Measurements from ENCODE around the gene PCSK2.

PCSK2 gene

GRCh38 chr20:17358854-17359253 lies 132.0 kb downstream of the PCSK2 start:
- Histone ChIP-seq H3K36me3 (ENCODE audit: control insufficient read depth, insufficient read depth, low read length) (no peaks in the 10 kb centered on the region), H3K27ac (ENCODE audit: insufficient read depth, low read depth, low read length, poor library complexity, severe bottlenecking) (no peak overlapping the region), H3K9me3 (ENCODE audit: control insufficient read depth, low read length) (no peaks in the 10 kb centered on the region), H3K4me3 (ENCODE audit: insufficient read depth, low read depth, low read length) (no peak overlapping the region), H3K27me3 (ENCODE audit: control insufficient read depth, insufficient read depth, low read length, poor library complexity, severe bottlenecking) (no peaks in the 10 kb centered on the region), H3K4me1 (ENCODE audit: control insufficient read depth, insufficient read depth, low read length) (no peaks in the 10 kb centered on the region)
- WGBS, 2 experiments, result 94 to 100% methylated on average over 1 of the region's 1 CpG

DNA sequence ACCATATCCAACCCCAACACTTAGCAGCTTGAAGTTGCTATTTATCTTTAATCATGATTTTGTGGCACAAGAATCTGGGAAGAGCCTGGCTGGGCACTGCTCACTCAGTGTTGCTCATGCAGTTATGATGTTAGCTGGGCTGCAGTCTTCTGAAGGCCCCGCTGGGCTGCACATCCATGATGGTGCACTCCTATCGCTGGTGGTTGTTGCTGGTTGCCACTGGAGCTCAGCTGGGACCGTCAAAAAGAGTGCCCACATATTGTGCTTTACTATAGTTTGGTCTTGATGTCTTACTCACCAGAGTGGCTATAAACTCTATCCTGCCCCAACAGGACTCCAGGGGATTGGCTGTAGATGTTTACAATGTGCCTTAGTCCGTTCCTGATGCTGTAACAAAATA lies 137.8 kb downstream of the PCSK2 start:
- WGBS, 2 experiments, result 96 to 97% methylated on average over 3 to 4 of the region's 4 CpGs
- no peaks in the 10 kb centered on the region for H3K36me3 ChIP-seq (ENCODE audit: control insufficient read depth, insufficient read depth, low read length)
- no peaks in the 10 kb centered on the region for H3K4me1 ChIP-seq (ENCODE audit: control insufficient read depth, insufficient read depth, low read length)
- H3K27ac ChIP-seq (ENCODE audit: insufficient read depth, low read depth, low read length, poor library complexity, severe bottlenecking), result no peak overlapping the region
- H3K4me3 ChIP-seq (ENCODE audit: insufficient read depth, low read depth, low read length), result no peak overlapping the region
- no peaks in the 10 kb centered on the region for H3K27me3 ChIP-seq (ENCODE audit: control insufficient read depth, insufficient read depth, low read length, poor library complexity, severe bottlenecking)
- no peaks in the 10 kb centered on the region for H3K9me3 ChIP-seq (ENCODE audit: control insufficient read depth, low read length)

GRCh38 chr20:17365831-17366230 lies 139.0 kb downstream of the PCSK2 start:
- Histone ChIP-seq H3K27ac (ENCODE audit: insufficient read depth, low read depth, low read length, poor library complexity, severe bottlenecking) (no peak overlapping the region), H3K4me1 (ENCODE audit: control insufficient read depth, insufficient read depth, low read length) (no peaks in the 10 kb centered on the region), H3K4me3 (ENCODE audit: insufficient read depth, low read depth, low read length) (no peak overlapping the region), H3K36me3 (ENCODE audit: control insufficient read depth, insufficient read depth, low read length) (no peaks in the 10 kb centered on the region), H3K9me3 (ENCODE audit: control insufficient read depth, low read length) (no peaks in the 10 kb centered on the region), H3K27me3 (ENCODE audit: control insufficient read depth, insufficient read depth, low read length, poor library complexity, severe bottlenecking) (no peaks in the 10 kb centered on the region)
- 92 to 100% methylated on average over 2 to 4 of the region's 4 CpGs for WGBS, 2 experiments

DNA sequence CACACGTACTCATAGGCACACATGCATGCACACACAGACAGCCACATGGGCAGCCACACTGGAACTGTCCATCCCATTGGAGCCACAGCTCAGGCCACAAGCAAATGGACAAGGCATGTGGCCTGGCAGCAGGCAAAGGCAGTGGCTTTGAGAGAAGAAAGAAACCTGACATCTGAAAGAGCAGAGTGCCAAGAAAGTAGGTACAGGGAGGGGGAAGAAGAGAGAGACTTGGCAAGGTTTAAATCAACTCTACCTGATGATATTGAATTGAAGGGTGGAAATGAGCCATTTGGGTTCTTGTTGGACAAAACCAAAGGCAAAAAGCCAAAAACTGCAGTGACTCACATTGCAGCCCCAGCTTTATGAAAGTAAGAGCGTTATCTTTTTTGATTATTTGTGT lies 142.7 kb downstream of the PCSK2 start:
- WGBS, 2 experiments, result 98% methylated on average over 2 of the region's 2 CpGs
- no peaks in the 10 kb centered on the region for H3K9me3 ChIP-seq (ENCODE audit: control insufficient read depth, low read length)
- no peak overlapping the region for H3K27ac ChIP-seq (ENCODE audit: insufficient read depth, low read depth, low read length, poor library complexity, severe bottlenecking)
- H3K27me3 ChIP-seq (ENCODE audit: control insufficient read depth, insufficient read depth, low read length, poor library complexity, severe bottlenecking), result no peaks in the 10 kb centered on the region
- no peaks in the 10 kb centered on the region for H3K4me1 ChIP-seq (ENCODE audit: control insufficient read depth, insufficient read depth, low read length)
- no peaks in the 10 kb centered on the region for H3K36me3 ChIP-seq (ENCODE audit: control insufficient read depth, insufficient read depth, low read length)
- H3K4me3 ChIP-seq (ENCODE audit: insufficient read depth, low read depth, low read length), result no peak overlapping the region

DNA sequence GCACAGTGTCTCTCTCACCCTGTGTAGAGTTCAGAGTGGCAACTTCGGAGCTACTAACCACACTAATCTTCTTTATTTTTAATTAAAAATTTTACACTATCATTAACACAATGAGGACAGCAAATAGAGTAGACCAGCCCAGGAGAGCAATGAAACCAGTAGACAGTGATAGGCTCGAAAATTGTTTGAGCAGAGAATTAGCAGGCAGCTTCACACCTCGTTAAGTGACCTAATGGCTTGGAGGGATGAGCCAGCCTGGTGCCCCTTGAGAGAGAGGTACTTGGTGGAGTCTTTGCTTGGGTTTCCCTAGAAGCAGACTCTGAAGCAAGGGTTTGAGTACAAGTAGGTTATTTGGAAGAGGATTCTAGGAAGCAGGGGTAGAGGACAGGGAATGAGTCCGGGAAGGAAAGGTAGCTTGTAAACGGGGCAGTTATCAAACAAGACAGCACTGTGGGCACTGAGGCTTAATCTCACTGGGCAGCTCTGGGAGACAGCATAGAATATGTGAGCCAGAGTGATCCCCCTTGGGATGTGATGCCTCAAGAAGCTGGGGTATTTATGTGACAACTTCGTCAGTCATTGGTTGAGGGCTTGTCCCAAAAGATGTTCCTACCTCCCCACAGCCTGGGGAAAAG lies 146.1 kb downstream of the PCSK2 start:
- Histone ChIP-seq H3K27ac (ENCODE audit: insufficient read depth, low read depth, low read length, poor library complexity, severe bottlenecking) (no peak overlapping the region), H3K9me3 (ENCODE audit: control insufficient read depth, low read length) (no peaks in the 10 kb centered on the region), H3K4me3 (ENCODE audit: insufficient read depth, low read depth, low read length) (no peak overlapping the region), H3K27me3 (ENCODE audit: control insufficient read depth, insufficient read depth, low read length, poor library complexity, severe bottlenecking) (no peaks in the 10 kb centered on the region), H3K36me3 (ENCODE audit: control insufficient read depth, insufficient read depth, low read length) (no peaks in the 10 kb centered on the region), H3K4me1 (ENCODE audit: control insufficient read depth, insufficient read depth, low read length) (no peaks in the 10 kb centered on the region)
- WGBS, 2 experiments, result 83 to 93% methylated on average over 6 of the region's 6 CpGs

GRCh38 chr20:17374086-17374485 lies 147.2 kb downstream of the PCSK2 start:
- WGBS, 2 experiments, result 83 to 90% methylated on average over 4 to 5 of the region's 5 CpGs
- H3K4me3 ChIP-seq (ENCODE audit: insufficient read depth, low read depth, low read length), result no peak overlapping the region
- H3K9me3 ChIP-seq (ENCODE audit: control insufficient read depth, low read length), result no peaks in the 10 kb centered on the region
- no peaks in the 10 kb centered on the region for H3K36me3 ChIP-seq (ENCODE audit: control insufficient read depth, insufficient read depth, low read length)
- H3K4me1 ChIP-seq (ENCODE audit: control insufficient read depth, insufficient read depth, low read length), result no peaks in the 10 kb centered on the region
- H3K27me3 ChIP-seq (ENCODE audit: control insufficient read depth, insufficient read depth, low read length, poor library complexity, severe bottlenecking), result no peaks in the 10 kb centered on the region
- H3K27ac ChIP-seq (ENCODE audit: insufficient read depth, low read depth, low read length, poor library complexity, severe bottlenecking), result no peak overlapping the region

- Histone ChIP-seq H3K4me1 (ENCODE audit: control insufficient read depth, insufficient read depth, low read length) (no peaks in the 10 kb centered on the region), H3K4me3 (ENCODE audit: insufficient read depth, low read depth, low read length) (no peak overlapping the region), H3K27ac (ENCODE audit: insufficient read depth, low read depth, low read length, poor library complexity, severe bottlenecking) (no peak overlapping the region), H3K27me3 (ENCODE audit: control insufficient read depth, insufficient read depth, low read length, poor library complexity, severe bottlenecking) (no peaks in the 10 kb centered on the region), H3K9me3 (ENCODE audit: control insufficient read depth, low read length) (no peaks in the 10 kb centered on the region), H3K36me3 (ENCODE audit: control insufficient read depth, insufficient read depth, low read length) (no peaks in the 10 kb centered on the region)
- WGBS, 2 experiments, result 92% methylated on average over 5 of the region's 5 CpGs
Measured at GRCh38 chr20:17376031-17376430, 149.2 kb downstream of the PCSK2 start.

- no peaks in the 10 kb centered on the region for H3K4me1 ChIP-seq (ENCODE audit: control insufficient read depth, insufficient read depth, low read length)
- WGBS, 2 experiments, result 73 to 75% methylated on average over 3 of the region's 3 CpGs
- H3K36me3 ChIP-seq (ENCODE audit: control insufficient read depth, insufficient read depth, low read length), result no peaks in the 10 kb centered on the region
- H3K4me3 ChIP-seq (ENCODE audit: insufficient read depth, low read depth, low read length), result no peak overlapping the region
- H3K27me3 ChIP-seq (ENCODE audit: control insufficient read depth, insufficient read depth, low read length, poor library complexity, severe bottlenecking), result no peaks in the 10 kb centered on the region
- no peaks in the 10 kb centered on the region for H3K9me3 ChIP-seq (ENCODE audit: control insufficient read depth, low read length)
- H3K27ac ChIP-seq (ENCODE audit: insufficient read depth, low read depth, low read length, poor library complexity, severe bottlenecking), result no peak overlapping the region
Measured at GRCh38 chr20:17377231-17377630, 150.4 kb downstream of the PCSK2 start.

DNA sequence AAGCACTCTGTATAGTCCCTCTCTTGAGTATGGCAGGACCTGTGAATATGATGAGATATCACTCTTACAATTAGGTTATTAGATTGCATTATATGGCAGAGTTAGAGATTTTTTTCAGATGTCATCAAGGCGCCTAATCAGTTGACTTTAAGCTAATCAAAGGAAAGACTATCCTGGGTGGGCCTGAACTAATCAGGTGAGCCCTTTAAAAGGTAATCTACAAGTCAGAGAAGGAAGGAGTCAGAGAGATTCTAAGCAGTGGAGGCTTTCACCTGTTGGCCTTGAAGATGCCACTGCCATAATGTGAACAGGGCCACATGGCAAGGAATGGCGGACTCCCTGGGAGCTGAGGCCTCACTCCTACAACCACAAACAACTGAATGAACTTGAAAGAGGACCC lies 152.8 kb downstream of the PCSK2 start:
- Histone ChIP-seq H3K9me3 (ENCODE audit: control insufficient read depth, low read length) (no peaks in the 10 kb centered on the region), H3K27ac (ENCODE audit: insufficient read depth, low read depth, low read length, poor library complexity, severe bottlenecking) (no peak overlapping the region), H3K4me1 (ENCODE audit: control insufficient read depth, insufficient read depth, low read length) (no peaks in the 10 kb centered on the region), H3K36me3 (ENCODE audit: control insufficient read depth, insufficient read depth, low read length) (no peaks in the 10 kb centered on the region), H3K27me3 (ENCODE audit: control insufficient read depth, insufficient read depth, low read length, poor library complexity, severe bottlenecking) (no peaks in the 10 kb centered on the region), H3K4me3 (ENCODE audit: insufficient read depth, low read depth, low read length) (no peak overlapping the region)
- 96 to 97% methylated on average over 2 of the region's 2 CpGs for WGBS, 2 experiments

DNA sequence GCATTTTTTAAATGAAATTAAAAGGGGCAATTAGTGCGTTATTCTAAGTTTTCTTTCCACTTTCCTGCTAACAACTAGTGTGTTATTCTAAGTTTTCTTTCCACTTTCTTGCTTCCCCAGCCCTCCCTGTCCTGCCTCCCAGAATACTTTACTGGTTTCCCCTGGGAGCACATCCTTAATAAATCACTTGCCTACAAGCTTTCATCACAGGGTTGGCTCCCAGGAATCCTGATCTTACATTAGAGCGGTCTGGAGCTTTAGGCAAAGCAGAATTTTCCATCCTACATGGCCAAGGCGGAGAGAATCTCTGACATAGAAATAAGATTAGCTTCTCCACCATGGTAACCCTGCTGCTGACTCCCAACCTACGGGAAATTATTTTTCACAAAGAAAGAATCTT lies 154.0 kb downstream of the PCSK2 start:
- Histone ChIP-seq H3K27me3 (ENCODE audit: control insufficient read depth, insufficient read depth, low read length, poor library complexity, severe bottlenecking) (no peaks in the 10 kb centered on the region), H3K9me3 (ENCODE audit: control insufficient read depth, low read length) (no peaks in the 10 kb centered on the region), H3K36me3 (ENCODE audit: control insufficient read depth, insufficient read depth, low read length) (no peaks in the 10 kb centered on the region), H3K27ac (ENCODE audit: insufficient read depth, low read depth, low read length, poor library complexity, severe bottlenecking) (no peak overlapping the region), H3K4me1 (ENCODE audit: control insufficient read depth, insufficient read depth, low read length) (no peaks in the 10 kb centered on the region), H3K4me3 (ENCODE audit: insufficient read depth, low read depth, low read length) (no peak overlapping the region)
- 85 to 90% methylated on average over 4 of the region's 4 CpGs for WGBS, 2 experiments

DNA sequence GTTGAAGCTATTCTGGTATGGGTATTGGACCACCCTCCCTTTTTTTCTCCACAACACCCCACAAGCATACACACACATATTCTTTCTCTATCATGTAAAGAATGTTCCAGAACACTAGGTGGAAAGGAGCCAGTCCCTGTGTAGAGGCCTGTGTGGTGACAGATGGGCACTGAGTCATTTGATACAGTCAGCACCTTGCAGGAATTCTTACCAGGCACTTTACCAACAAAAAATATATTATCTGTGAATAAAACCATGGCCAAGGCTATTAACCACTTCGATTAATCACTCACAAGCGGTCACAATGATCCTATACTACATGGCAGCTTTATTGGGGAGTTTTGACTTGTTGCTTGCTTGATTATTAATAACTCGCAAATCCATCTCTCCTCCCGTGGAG lies 154.9 kb downstream of the PCSK2 start:
- Histone ChIP-seq H3K36me3 (ENCODE audit: control insufficient read depth, insufficient read depth, low read length) (no peaks in the 10 kb centered on the region), H3K4me1 (ENCODE audit: control insufficient read depth, insufficient read depth, low read length) (no peaks in the 10 kb centered on the region), H3K4me3 (ENCODE audit: insufficient read depth, low read depth, low read length) (no peak overlapping the region), H3K9me3 (ENCODE audit: control insufficient read depth, low read length) (no peaks in the 10 kb centered on the region), H3K27ac (ENCODE audit: insufficient read depth, low read depth, low read length, poor library complexity, severe bottlenecking) (no peak overlapping the region), H3K27me3 (ENCODE audit: control insufficient read depth, insufficient read depth, low read length, poor library complexity, severe bottlenecking) (no peaks in the 10 kb centered on the region)
- 96 to 100% methylated on average over 2 to 4 of the region's 4 CpGs for WGBS, 2 experiments
